Mesenchymal stem cell (in vitro differentiated cells and primary cell): Measurements from ENCODE around the gene GOLGA2.

Experiments used
- DNase-seq: peaks from one replicate; pipeline ENCODE4 v3.0.0-alpha.2; 2013
- H2AFZ ChIP-seq: one replicate; pipeline ENCODE4 v1.6.1; 2013; ENCODE audit warnings: low read depth, mild to moderate bottlenecking, control low read depth, inconsistent platforms, low read length, moderate library complexity
- H2AK5ac ChIP-seq: 2 replicates; pipeline ENCODE4 v1.6.1; 2013; ENCODE audit warnings: low read length, moderate library complexity, mild to moderate bottlenecking, inconsistent platforms; ENCODE audit not compliant: severe bottlenecking
- H2BK120ac ChIP-seq: one replicate; pipeline ENCODE4 v1.6.1; 2013; ENCODE audit warnings: low read depth, mild to moderate bottlenecking, inconsistent platforms, low read length, moderate library complexity
- H2BK12ac ChIP-seq, 2 experiments: one replicate each; pipeline ENCODE4 v1.6.1; 2013; ENCODE audit warnings: inconsistent platforms in 2 of 2, low read length in 2 of 2, mild to moderate bottlenecking in 2 of 2, moderate library complexity in 2 of 2, control low read depth in 1 of 2
- H2BK15ac ChIP-seq: one replicate; pipeline ENCODE4 v1.6.1; 2013; ENCODE audit warnings: mild to moderate bottlenecking, low read depth, inconsistent platforms; ENCODE audit not compliant: poor library complexity, severe bottlenecking
- H2BK5ac ChIP-seq: 2 replicates; pipeline ENCODE4 v1.6.1; 2013; ENCODE audit warnings: low read depth, mild to moderate bottlenecking, low read length, control low read depth, inconsistent platforms; ENCODE audit not compliant: poor library complexity, severe bottlenecking
- H3K14ac ChIP-seq, 2 experiments: one replicate each; pipeline ENCODE4 v1.6.1; 2013; ENCODE audit warnings: inconsistent platforms in 2 of 2, low read length in 2 of 2, control low read depth in 1 of 2, mild to moderate bottlenecking in 1 of 2, moderate library complexity in 1 of 2
- H3K18ac ChIP-seq, 2 experiments: one replicate each; pipeline ENCODE4 v1.6.1; 2013; ENCODE audit warnings: inconsistent platforms in 2 of 2, low read length in 2 of 2, control low read depth in 1 of 2, low read depth in 1 of 2, mild to moderate bottlenecking in 1 of 2
- H3K23ac ChIP-seq, 2 experiments: one replicate each; pipeline ENCODE4 v1.6.1; 2013; ENCODE audit warnings: inconsistent platforms in 2 of 2, low read length in 2 of 2, mild to moderate bottlenecking in 2 of 2, moderate library complexity in 2 of 2, control low read depth in 1 of 2
- H3K27ac ChIP-seq: 2 replicates; pipeline ENCODE4 v1.5.1; 2013; ENCODE audit warnings: mild to moderate bottlenecking, moderate library complexity, low read length, control low read depth, inconsistent platforms; ENCODE audit not compliant: poor library complexity, severe bottlenecking
- H3K27me3 ChIP-seq, 2 experiments: 2 replicates each; pipeline versions ENCODE4 v1.6.1 to v1.7.0; 2013; ENCODE audit warnings: low read length in 2 of 2, mild to moderate bottlenecking in 2 of 2, moderate library complexity in 2 of 2, control low read depth in 1 of 2, inconsistent platforms in 1 of 2; ENCODE audit not compliant: control insufficient read depth in 1 of 2, insufficient read depth in 1 of 2
- H3K36me3 ChIP-seq, 2 experiments: 2 replicates each; pipeline versions ENCODE4 v1.6.1 to v1.7.0; 2013; ENCODE audit warnings: low read length in 2 of 2, control low read depth in 1 of 2, inconsistent platforms in 1 of 2, low read depth in 1 of 2, mild to moderate bottlenecking in 1 of 2; ENCODE audit not compliant: insufficient read depth in 2 of 2, control insufficient read depth in 1 of 2
- H3K4ac ChIP-seq, 2 experiments: one replicate each; pipeline ENCODE4 v1.6.1; 2013; ENCODE audit warnings: inconsistent platforms in 2 of 2, low read length in 2 of 2, mild to moderate bottlenecking in 2 of 2, moderate library complexity in 2 of 2, control low read depth in 1 of 2, low read depth in 1 of 2
- H3K4me1 ChIP-seq: 2 replicates; pipeline ENCODE4 v1.6.1; 2013; ENCODE audit warnings: low read depth, low read length, control low read depth; ENCODE audit not compliant: control insufficient read depth, insufficient read depth
- H3K4me2 ChIP-seq: 2 replicates; pipeline ENCODE4 v1.6.1; 2013; ENCODE audit warnings: low read length, mild to moderate bottlenecking, inconsistent platforms; ENCODE audit not compliant: poor library complexity, severe bottlenecking
- H3K4me3 ChIP-seq, 2 experiments: 2 replicates each; pipeline versions ENCODE4 v1.5.1 to v1.7.0; 2013; ENCODE audit warnings: low read length in 2 of 2, mild to moderate bottlenecking in 2 of 2, control low read depth in 1 of 2, low read depth in 1 of 2; ENCODE audit not compliant: insufficient read depth in 1 of 2
- H3K79me1 ChIP-seq: replicated peaks from 2 replicates; pipeline ENCODE4 v1.6.1; 2013; ENCODE audit warnings: mild to moderate bottlenecking, control low read depth, low read length, inconsistent platforms; ENCODE audit not compliant: poor library complexity, severe bottlenecking
- H3K9ac ChIP-seq: 2 replicates; pipeline ENCODE4 v1.7.0; 2013; ENCODE audit warnings: mild to moderate bottlenecking, low read length, moderate library complexity
- H3K9me3 ChIP-seq: 2 replicates; pipeline ENCODE4 v1.7.0; 2013; ENCODE audit warnings: mild to moderate bottlenecking, low read length; ENCODE audit not compliant: control insufficient read depth
- H4K8ac ChIP-seq: one replicate; pipeline ENCODE4 v1.6.1; 2013; ENCODE audit warnings: inconsistent platforms, mild to moderate bottlenecking, low read length, moderate library complexity
- H4K91ac ChIP-seq: one replicate; pipeline ENCODE4 v1.6.1; 2013; ENCODE audit warnings: mild to moderate bottlenecking, low read length, inconsistent platforms
- WGBS: methylation state at CpG from one replicate; pipeline ENCODE4 v1.1.7; 2013; ENCODE audit warnings: mixed read lengths; 5-methylcytosine and 5-hydroxymethylcytosine counted together

The GOLGA2 gene

GRCh38 chr9:128296340-128297220 lies 20.8 kb upstream of the GOLGA2 start:
- no peak overlapping the region for H3K27ac ChIP-seq
- H3K4me2 ChIP-seq = no peak overlapping the region
- peak overlapping the region; percentile 9 for H2BK15ac ChIP-seq
- H3K79me1 ChIP-seq = no peaks in the 10 kb centered on the region
- no peak overlapping the region for H2BK5ac ChIP-seq
- no peaks in the 10 kb centered on the region for H3K27me3 ChIP-seq
- no peak overlapping the region for H2BK120ac ChIP-seq
- H3K9me3 ChIP-seq = no peaks in the 10 kb centered on the region
- H3K36me3 ChIP-seq = peaks cover 3 to 8% of the 10 kb centered on the region in 2 experiments
- no peak overlapping the region for H3K18ac ChIP-seq
- 93% methylated on average over 14 of the region's 16 CpGs for WGBS
- no peak overlapping the region for H4K91ac ChIP-seq
- H3K4ac ChIP-seq = no peak overlapping the region
- peaks cover 5% of the 10 kb centered on the region for H3K4me1 ChIP-seq
- H3K23ac ChIP-seq = no peak overlapping the region
- no peak overlapping the region for H3K4me3 ChIP-seq
- DNase-seq = no peak
- no peak overlapping the region for H2AK5ac ChIP-seq
- no peak overlapping the region for H3K14ac ChIP-seq
- peak overlapping the region; percentile 17 for H3K9ac ChIP-seq
- H4K8ac ChIP-seq = peak overlapping the region; percentile 57
- H2BK12ac ChIP-seq = no peak overlapping the region
- H2AFZ ChIP-seq = no peak overlapping the region

- Histone ChIP-seq H3K9me3 (no peaks in the 10 kb centered on the region), H3K4me3 (no peak overlapping the region), H3K4me2 (no peak overlapping the region), H3K27ac (no peak overlapping the region), H3K27me3 (no peaks in the 10 kb centered on the region), H3K4ac (no peak overlapping the region), H2BK12ac (no peak overlapping the region), H3K79me1 (no peaks in the 10 kb centered on the region), H2BK120ac (no peak overlapping the region), H4K8ac (no peak overlapping the region), H3K36me3 (peaks cover 5 to 8% of the 10 kb centered on the region in 2 experiments), H3K18ac (no peak overlapping the region), H3K14ac (no peak overlapping the region), H2BK5ac (no peak overlapping the region), H2BK15ac (no peak overlapping the region), H2AK5ac (no peak overlapping the region), H3K9ac (no peak overlapping the region), H3K4me1 (peaks cover 5% of the 10 kb centered on the region), H4K91ac (no peak overlapping the region), H3K23ac (no peak overlapping the region), H2AFZ (no peak overlapping the region)
- 93% methylated on average over 2 of the region's 4 CpGs for WGBS
- no peak for DNase-seq
Measured at GRCh38 chr9:128294142-128294541, 18.3 kb upstream of the GOLGA2 start.

DNA sequence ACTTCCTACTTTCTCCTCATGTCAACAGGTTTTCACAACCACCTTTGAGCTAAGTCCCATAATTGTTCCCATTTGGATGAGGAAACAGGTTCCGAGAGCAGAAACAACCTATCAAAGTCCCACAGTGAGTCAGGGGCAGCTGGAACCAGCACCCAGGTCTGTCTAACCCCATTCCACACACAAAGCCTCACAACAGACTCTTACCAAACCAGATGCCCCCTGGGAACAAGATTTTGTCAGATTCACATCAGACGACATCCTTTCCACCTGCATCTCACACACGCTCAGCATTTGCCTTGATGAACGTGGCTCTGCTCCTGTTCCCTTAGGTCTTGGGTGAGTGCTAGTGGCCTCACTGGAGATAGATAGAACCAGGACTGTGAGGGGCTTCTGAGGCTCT lies 17.3 kb upstream of the GOLGA2 start:
- no peak overlapping the region for H3K9ac ChIP-seq
- H3K9me3 ChIP-seq = no peaks in the 10 kb centered on the region
- no peak overlapping the region for H2BK12ac ChIP-seq
- no peak for DNase-seq
- no peak overlapping the region for H2AK5ac ChIP-seq
- H3K14ac ChIP-seq = no peak overlapping the region
- no peak overlapping the region for H2AFZ ChIP-seq
- H3K27ac ChIP-seq = no peak overlapping the region
- H3K4me1 ChIP-seq = peaks cover 5% of the 10 kb centered on the region
- H3K4me3 ChIP-seq = no peak overlapping the region
- H3K36me3 ChIP-seq = peaks cover 12 to 18% of the 10 kb centered on the region in 2 experiments
- H4K91ac ChIP-seq = no peak overlapping the region
- H3K27me3 ChIP-seq = no peaks in the 10 kb centered on the region
- H3K4ac ChIP-seq = no peak overlapping the region
- no peak overlapping the region for H3K4me2 ChIP-seq
- no peak overlapping the region for H3K23ac ChIP-seq
- no peak overlapping the region for H2BK5ac ChIP-seq
- H4K8ac ChIP-seq = no peak overlapping the region
- no peaks in the 10 kb centered on the region for H3K79me1 ChIP-seq
- WGBS = 100% methylated on average over 1 of the region's 4 CpGs
- H3K18ac ChIP-seq = no peak overlapping the region
- no peak overlapping the region for H2BK15ac ChIP-seq
- H2BK120ac ChIP-seq = no peak overlapping the region

- Histone ChIP-seq H2AK5ac (no peak overlapping the region), H2BK15ac (no peak overlapping the region), H2BK12ac (no peak overlapping the region), H4K91ac (no peak overlapping the region), H3K23ac (no peak overlapping the region), H3K14ac (no peak overlapping the region), H3K9me3 (no peaks in the 10 kb centered on the region), H3K4me1 (peaks cover 5% of the 10 kb centered on the region), H3K79me1 (no peaks in the 10 kb centered on the region), H3K4me2 (no peak overlapping the region), H3K27ac (no peak overlapping the region), H3K36me3 (peaks cover 14 to 23% of the 10 kb centered on the region in 2 experiments), H3K4me3 (no peak overlapping the region), H3K18ac (no peak overlapping the region), H3K4ac (no peak overlapping the region), H4K8ac (no peak overlapping the region), H2BK5ac (no peak overlapping the region), H2BK120ac (no peak overlapping the region), H3K27me3 (no peaks in the 10 kb centered on the region), H2AFZ (no peak overlapping the region), H3K9ac (no peak overlapping the region)
- DNase-seq = no peak
- 94% methylated on average over 3 of the region's 3 CpGs for whole genome bisulfite sequencing
Measured at GRCh38 chr9:128292009-128292408, 16.2 kb upstream of the GOLGA2 start.
